Peyer's patch (tissue), 4 donors: ENCODE measurements around the gene CFAP97. TPM values are rescaled to one million over a fixed set of nuclear protein-coding genes. Genes with fewer than 3 reads are reported as not detected.

Experiments
- DNase-seq, 3 donors: peaks; one replicate each; pipeline ENCODE4 v3.0.0-alpha.2; 2017 to 2019
- H3K27ac ChIP-seq, 4 donors: fragments of 200-600 bp; sonication (generic); one replicate each; pipeline ENCODE4 v1.5.1; 2016 to 2019
- H3K27me3 ChIP-seq, 2 donors: fragments of 200-600 bp; sonication (generic); one replicate each; pipeline ENCODE4 v1.5.1; 2019
- H3K36me3 ChIP-seq, 3 donors: fragments of 200-600 bp; sonication (generic); one replicate each; pipeline ENCODE4 v1.5.1; 2016 to 2019
- H3K4me1 ChIP-seq, 4 donors: fragments of 200-600 bp; sonication (generic); one replicate each; pipeline ENCODE4 v1.5.1; 2016 to 2019
- H3K4me3 ChIP-seq, 4 donors: fragments of 200-600 bp; sonication (generic); 1 replicate in 3 of 4; 2 replicates in 1 of 4; pipeline ENCODE4 v1.5.1; 2016 to 2019; ENCODE audit warnings: mild to moderate bottlenecking in 1 of 4
- H3K9me3 ChIP-seq, 4 donors: fragments of 200-600 bp; sonication (generic); one replicate each; pipeline ENCODE4 v1.5.1; 2016 to 2019; ENCODE audit warnings: mild to moderate bottlenecking in 1 of 4
- CTCF ChIP-seq, 6 experiments: fragments of 450-650 bp in 4 of 6; fragments of 200-600 bp in 2 of 6; sonication (generic) in 1 of 6; IDR thresholded peaks; one replicate each; pipeline ENCODE4 v1.5.1; 2017 to 2019; ENCODE audit warnings: antibody characterized with exemption in 6 of 6, mild to moderate bottlenecking in 3 of 6, moderate library complexity in 1 of 6
- POLR2A ChIP-seq, 2 donors: fragments of 450-650 bp; IDR thresholded peaks; one replicate each; pipeline ENCODE4 v1.5.1; 2017; ENCODE audit warnings: antibody characterized with exemption in 2 of 2, mild to moderate bottlenecking in 2 of 2, moderate library complexity in 2 of 2
- total RNA-seq, 4 donors: library from RNA; depleted of rRNA; stranded (reverse); fragments of >200 nt; gene quantifications; one replicate each; pipeline ENCODE4 v1.1.0, GENCODE V29; 2016

Gene CFAP97
- total RNA-seq, 4 donors from 2014 or later, result 10.9 to 32.2 (median 12.7) TPM

- DNase-seq, result no peak
- Histone ChIP-seq H3K36me3 (no peaks in the 10 kb centered on the region), H3K27me3 (no peaks in the 10 kb centered on the region), H3K4me1 (peaks cover 0 to 25% (median 0%) of the 10 kb centered on the region in 4 donors), H3K9me3 (no peaks in the 10 kb centered on the region), H3K27ac (no peak overlapping the region), H3K4me3 (no peak overlapping the region)
- TF ChIP-seq CTCF (IDR thresholded peaks at IDR 0.05) (no peak), POLR2A (IDR thresholded peaks at IDR 0.05) (no peak)
Measured at GRCh38 chr4:185227713-185228278, 24.0 kb upstream of the CFAP97 start.

GRCh38 chr4:185227131-185227551 is 23.3 kb upstream of the CFAP97 start:
- Histone ChIP-seq H3K4me1 (peaks cover 0 to 19% (median 0%) of the 10 kb centered on the region in 4 donors), H3K27ac (no peak overlapping the region), H3K27me3 (no peaks in the 10 kb centered on the region), H3K9me3 (no peaks in the 10 kb centered on the region), H3K36me3 (no peaks in the 10 kb centered on the region), H3K4me3 (no peak overlapping the region)
- DNase-seq, result no peak
- peak in 3 of 6 experiments; percentile 35 to 49 (median 38) for TF ChIP-seq CTCF (IDR thresholded peaks at IDR 0.05)
- no peak for TF ChIP-seq POLR2A (IDR thresholded peaks at IDR 0.05)

DNA sequence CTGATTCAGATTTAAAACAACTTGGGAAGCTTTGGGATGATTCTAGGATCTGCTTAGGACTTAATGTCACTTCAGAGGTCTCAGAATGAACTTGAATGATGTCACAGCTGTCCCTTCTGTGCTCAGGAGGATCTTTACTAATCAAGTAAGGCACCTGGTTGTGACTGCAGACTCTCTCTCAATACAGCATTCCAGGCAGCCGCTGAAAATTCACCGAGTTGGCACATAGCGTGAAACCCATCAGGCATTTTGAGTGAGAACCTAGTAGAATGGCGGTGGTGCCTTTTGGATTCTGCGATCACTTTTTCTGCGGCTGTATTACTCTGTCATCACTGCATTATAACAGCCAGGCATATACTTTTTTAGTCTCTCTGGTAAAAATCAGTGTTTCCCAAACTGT is 22.1 kb upstream of the CFAP97 start:
- Histone ChIP-seq H3K27ac (no peak overlapping the region), H3K4me1 (peaks cover 0 to 13% (median 0%) of the 10 kb centered on the region in 4 donors), H3K9me3 (no peaks in the 10 kb centered on the region), H3K4me3 (no peak overlapping the region), H3K27me3 (no peaks in the 10 kb centered on the region), H3K36me3 (no peaks in the 10 kb centered on the region)
- no peak for DNase-seq
- TF ChIP-seq POLR2A (IDR thresholded peaks at IDR 0.05) (no peak), CTCF (IDR thresholded peaks at IDR 0.05) (no peak)

- peak in 2 of 6 experiments; percentile 14 to 30 for TF ChIP-seq CTCF (IDR thresholded peaks at IDR 0.05)
- no peak for TF ChIP-seq POLR2A (IDR thresholded peaks at IDR 0.05)
- H3K9me3 ChIP-seq, result no peaks in the 10 kb centered on the region
- H3K4me3 ChIP-seq, result no peak overlapping the region
- H3K4me1 ChIP-seq, result peaks cover 0 to 13% (median 0%) of the 10 kb centered on the region in 4 donors
- no peaks in the 10 kb centered on the region for H3K36me3 ChIP-seq
- no peaks in the 10 kb centered on the region for H3K27me3 ChIP-seq
- no peak for DNase-seq
- no peak overlapping the region for H3K27ac ChIP-seq
Measured at GRCh38 chr4:185224597-185224996, 20.8 kb upstream of the CFAP97 start.

DNA sequence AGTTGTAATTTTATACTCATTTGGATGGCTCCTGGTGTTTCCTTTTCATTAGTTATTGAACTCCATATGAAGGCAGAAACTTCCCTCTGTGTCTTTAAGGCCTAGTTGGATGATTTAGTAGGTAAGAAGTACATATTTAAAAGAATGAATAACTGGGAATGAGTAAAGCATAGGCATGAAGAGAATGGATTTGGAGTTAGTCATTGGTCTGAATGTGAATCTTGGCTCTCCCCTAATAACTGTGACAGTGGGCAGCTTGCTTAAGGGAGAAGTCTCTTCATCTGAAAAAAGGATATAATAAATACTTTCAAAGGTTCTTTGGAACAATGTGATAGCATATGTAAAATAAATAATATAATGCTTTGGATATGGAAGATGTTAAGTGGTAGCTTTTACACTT is 18.8 kb upstream of the CFAP97 start:
- H3K27ac ChIP-seq, result no peak overlapping the region
- H3K36me3 ChIP-seq, result no peaks in the 10 kb centered on the region
- TF ChIP-seq POLR2A (IDR thresholded peaks at IDR 0.05), result no peak
- TF ChIP-seq CTCF (IDR thresholded peaks at IDR 0.05), result no peak
- H3K9me3 ChIP-seq, result no peaks in the 10 kb centered on the region
- DNase-seq, result no peak
- no peaks in the 10 kb centered on the region for H3K27me3 ChIP-seq
- peaks cover 0 to 8% (median 0%) of the 10 kb centered on the region in 4 donors for H3K4me1 ChIP-seq
- no peak overlapping the region for H3K4me3 ChIP-seq
